ENCODE results near the gene ZIC4. TPM values are rescaled to one million over a fixed set of nuclear protein-coding genes. Genes with fewer than 3 reads are reported as not detected.
A peak's percentile ranks its signal among the peaks of the same experiment; 100 is the strongest.

Gene ZIC4
- total RNA-seq, 1 donor = not detected

DNA sequence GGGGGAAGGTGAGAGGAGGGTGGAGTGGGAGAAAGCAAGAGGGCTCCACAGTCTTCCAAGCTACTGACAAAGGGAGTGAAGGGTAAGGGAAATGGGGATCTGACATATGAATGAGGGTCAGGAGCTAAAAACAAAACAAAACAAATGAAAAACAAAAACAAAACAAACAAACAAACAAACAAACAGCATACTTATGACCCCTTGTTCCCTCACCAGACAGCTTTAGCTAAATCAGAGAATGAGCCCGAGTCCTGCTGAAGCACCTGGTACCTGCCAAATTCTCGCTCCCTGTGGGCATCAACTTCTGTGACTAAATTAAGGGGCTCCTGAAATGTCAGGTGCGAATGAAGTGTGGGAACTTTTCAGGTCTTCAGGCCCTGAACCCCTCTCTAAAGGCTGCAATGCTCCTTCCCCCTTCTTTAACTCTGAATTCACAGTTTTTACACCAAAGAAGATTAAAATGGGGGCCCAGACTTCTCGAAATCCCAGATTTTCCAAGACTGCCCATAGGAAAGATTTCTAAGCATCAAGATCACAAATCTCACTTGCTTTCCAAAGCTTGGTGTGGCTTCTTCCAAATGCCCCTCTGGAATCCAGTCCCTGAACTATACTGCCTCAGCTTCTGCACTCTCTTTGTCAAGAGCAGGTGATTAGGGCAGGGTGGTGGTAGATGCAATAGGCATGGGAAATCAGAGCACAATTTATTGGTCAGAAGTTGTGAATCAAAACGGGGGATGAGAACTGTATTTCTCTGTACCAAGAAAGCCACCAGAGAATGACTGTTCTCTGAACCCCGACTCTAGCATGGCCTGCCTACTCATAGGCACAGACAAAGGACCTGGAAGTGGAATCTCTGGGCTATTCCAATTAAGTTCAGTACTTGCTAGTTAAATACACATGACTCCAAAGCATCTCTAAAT lies 40.9 kb downstream of the ZIC4 start:
- DNase-seq (ENCODE audit: low read depth) = no peak
- TF ChIP-seq, protein P1, sequence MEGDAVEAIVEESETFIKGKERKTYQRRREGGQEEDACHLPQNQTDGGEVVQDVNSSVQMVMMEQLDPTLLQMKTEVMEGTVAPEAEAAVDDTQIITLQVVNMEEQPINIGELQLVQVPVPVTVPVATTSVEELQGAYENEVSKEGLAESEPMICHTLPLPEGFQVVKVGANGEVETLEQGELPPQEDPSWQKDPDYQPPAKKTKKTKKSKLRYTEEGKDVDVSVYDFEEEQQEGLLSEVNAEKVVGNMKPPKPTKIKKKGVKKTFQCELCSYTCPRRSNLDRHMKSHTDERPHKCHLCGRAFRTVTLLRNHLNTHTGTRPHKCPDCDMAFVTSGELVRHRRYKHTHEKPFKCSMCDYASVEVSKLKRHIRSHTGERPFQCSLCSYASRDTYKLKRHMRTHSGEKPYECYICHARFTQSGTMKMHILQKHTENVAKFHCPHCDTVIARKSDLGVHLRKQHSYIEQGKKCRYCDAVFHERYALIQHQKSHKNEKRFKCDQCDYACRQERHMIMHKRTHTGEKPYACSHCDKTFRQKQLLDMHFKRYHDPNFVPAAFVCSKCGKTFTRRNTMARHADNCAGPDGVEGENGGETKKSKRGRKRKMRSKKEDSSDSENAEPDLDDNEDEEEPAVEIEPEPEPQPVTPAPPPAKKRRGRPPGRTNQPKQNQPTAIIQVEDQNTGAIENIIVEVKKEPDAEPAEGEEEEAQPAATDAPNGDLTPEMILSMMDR (IDR thresholded peaks at IDR 0.05; ENCODE audit: insufficient read depth, low read depth, low read length) = no peak
- no peak overlapping the region for H3K4me3 ChIP-seq (ENCODE audit: low read depth, low read length)

DNA sequence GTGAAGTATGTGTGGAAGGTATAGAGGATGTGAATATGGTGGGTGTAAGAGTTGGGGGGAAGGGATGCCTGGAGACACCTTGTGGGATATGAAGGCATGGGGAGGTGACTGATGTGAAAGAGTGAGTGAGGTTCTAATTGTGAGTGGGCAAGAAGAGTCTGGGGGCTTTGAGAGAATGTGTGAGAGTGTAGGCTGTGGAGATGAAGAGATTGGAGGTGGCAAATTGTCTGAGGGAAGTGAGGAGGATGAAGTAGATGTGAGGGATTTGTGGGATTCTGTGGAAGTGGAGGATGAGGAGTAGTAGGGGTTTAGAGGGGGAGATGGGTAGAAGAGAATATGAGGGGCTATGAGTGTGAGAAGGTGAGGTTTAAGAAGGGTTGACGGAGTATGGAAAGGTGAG lies 41.6 kb downstream of the ZIC4 start:
- no peak overlapping the region for H3K4me3 ChIP-seq (ENCODE audit: low read depth, low read length)
- no peak for DNase-seq (ENCODE audit: low read depth)
- TF ChIP-seq, protein P1 (IDR thresholded peaks at IDR 0.05; ENCODE audit: insufficient read depth, low read depth, low read length) = no peak

DNA sequence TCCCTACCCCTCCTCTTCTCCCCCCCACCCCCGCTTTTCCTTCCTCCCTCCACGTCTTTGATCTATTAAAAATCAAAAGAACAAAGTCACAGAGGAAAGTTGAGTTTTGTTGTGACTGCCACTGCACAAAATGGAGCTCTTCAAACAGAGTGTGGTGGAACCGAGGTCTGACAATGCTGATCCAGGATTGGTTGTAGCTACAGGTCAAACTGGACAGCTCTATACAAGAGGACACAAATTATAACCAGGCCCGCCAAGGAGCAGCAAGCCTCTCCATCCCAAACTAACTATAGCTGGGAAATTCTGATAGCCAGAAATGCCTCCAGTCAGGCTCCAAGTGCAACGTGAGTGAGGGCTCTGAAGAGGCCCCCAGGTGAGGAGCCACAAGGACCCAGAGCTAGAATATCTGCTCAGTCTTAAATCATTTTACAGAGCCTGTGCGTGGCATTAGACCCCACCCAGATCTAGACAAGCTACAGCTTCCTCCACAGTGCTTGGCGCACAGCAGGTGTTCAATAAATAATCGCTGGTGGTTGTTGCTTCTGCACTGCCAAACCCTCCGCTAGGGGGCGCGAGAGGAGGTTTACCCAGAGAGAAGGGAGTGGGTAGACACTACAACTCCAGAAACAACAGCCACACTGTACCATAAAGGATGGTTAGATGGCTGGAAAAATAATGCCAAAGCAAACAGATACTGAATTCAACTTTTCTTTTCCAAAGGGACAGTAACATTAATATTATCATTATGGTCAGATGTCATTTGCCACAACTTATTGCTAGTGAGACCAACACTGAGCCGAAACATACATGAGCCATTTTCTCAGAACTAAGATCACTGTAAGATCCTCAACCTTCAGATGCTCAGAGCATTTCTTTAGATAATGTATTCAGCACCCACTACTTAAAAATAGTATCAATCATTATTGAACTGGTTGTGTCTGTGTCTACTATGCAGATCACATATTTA lies 44.6 kb downstream of the ZIC4 start:
- no peak overlapping the region for H3K4me3 ChIP-seq (ENCODE audit: low read depth, low read length)
- no peak for DNase-seq (ENCODE audit: low read depth)
- TF ChIP-seq, protein P1 (IDR thresholded peaks at IDR 0.05; ENCODE audit: insufficient read depth, low read depth, low read length) = peak; percentile 47

DNA sequence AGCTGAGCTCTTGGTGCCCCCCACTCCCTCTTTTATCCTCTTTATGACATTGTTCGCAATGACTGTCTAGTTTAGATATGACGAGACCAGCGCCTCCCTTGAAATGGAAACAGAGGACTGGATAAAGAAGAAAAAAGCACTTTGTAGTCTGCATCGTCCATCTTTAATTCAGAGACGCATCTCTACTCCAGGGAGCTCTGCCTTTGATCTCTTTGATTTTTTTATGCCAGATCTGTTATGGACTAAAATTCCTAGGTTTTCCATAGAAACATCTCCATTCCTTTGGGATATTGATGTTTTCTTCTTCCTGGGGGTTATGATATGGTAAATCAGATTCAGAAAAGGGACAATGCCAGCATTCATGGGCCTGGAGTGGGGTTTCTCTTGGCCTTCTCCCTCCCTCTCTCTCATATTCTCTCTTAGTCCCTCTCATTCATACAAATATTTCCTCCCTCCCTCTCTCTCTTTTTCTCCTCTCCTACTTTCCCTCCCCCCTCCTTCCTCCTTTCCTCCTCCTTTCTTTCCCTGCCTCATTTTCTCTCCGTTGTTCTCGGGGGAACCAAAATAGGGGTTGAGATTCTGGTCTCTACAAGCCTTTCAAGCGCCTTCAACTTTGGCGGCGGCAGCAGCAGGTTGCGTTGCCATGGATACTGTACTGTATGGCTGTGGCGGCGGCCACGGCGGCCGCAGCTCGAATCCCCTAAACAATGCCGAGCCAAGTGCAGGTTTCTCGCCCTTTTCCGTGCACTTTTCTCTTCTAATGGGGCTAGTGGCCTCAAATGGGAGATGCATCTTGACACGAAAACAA lies 45.5 kb downstream of the ZIC4 start:
- TF ChIP-seq, protein P1 (IDR thresholded peaks at IDR 0.05; ENCODE audit: insufficient read depth, low read depth, low read length) = no peak
- H3K4me3 ChIP-seq (ENCODE audit: low read depth, low read length) = no peak overlapping the region
- no peak for DNase-seq (ENCODE audit: low read depth)

DNA sequence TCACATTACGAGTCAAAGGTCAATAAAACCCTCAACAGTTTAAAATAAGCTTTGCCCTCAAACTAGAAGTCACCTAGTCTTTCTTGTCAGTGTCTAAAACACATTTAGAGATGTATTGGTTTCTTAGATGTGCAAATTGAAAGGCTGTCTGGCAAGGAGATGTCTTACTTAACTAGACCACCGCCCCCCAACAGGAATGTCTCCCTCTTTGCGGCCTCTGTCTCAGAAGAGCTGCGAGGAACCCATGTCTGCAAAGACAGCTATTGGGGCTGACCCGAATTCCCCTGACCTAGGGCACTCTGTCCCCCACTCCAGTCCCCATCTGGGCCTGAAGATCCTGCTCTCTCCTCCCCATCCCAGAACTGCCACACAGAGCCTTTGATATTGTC lies 46.3 kb downstream of the ZIC4 start:
- TF ChIP-seq, protein P1 (IDR thresholded peaks at IDR 0.05; ENCODE audit: insufficient read depth, low read depth, low read length) = no peak
- no peak for DNase-seq (ENCODE audit: low read depth)
- no peak overlapping the region for H3K4me3 ChIP-seq (ENCODE audit: low read depth, low read length)
